Right ventricle myocardium inferior (tissue), 1 donor: ENCODE data around the gene ADORA2B. TPM values are rescaled to one million over a fixed set of nuclear protein-coding genes. Genes with fewer than 3 reads are reported as not detected.

Source experiments
- ATAC-seq: fragments of 200-7000 bp; cut with Tn5 transposase; one replicate; pipeline ENCODE4 v1.9.1; 2020; ENCODE audit warnings: mild to moderate bottlenecking, moderate library complexity
- DNase-seq: peaks from one replicate; pipeline ENCODE4 v3.0.0; 2021; ENCODE audit errors: missing footprints
- intact Hi-C: fragments of 100-400 bp; cut with DNase I; formaldehyde crosslinking; loops from one replicate; pipeline ENCODE4 v1.11.0; 2022
- total RNA-seq: library from RNA; stranded (reverse); fragmentation: NEBNext Ultra II Directional; extraction: Animal tissue kit (Norgen Biotek cat#: 25700); gene quantifications from one replicate; pipeline ENCODE4 v1.2.1, GENCODE V29; 2021
- donor health status: DM: no; HTN: yes; CAD: no; lungs with severe emphysema.

ADORA2B gene
- total RNA-seq, 1 donor from 2014 or later = 0.43 TPM

- DNase-seq (no peak), ATAC-seq (no peak)
- intact Hi-C loops = no loop called here
These were observed 62.5 kb downstream of the ADORA2B start for GRCh38 chr17:16007439-16007838.

DNA sequence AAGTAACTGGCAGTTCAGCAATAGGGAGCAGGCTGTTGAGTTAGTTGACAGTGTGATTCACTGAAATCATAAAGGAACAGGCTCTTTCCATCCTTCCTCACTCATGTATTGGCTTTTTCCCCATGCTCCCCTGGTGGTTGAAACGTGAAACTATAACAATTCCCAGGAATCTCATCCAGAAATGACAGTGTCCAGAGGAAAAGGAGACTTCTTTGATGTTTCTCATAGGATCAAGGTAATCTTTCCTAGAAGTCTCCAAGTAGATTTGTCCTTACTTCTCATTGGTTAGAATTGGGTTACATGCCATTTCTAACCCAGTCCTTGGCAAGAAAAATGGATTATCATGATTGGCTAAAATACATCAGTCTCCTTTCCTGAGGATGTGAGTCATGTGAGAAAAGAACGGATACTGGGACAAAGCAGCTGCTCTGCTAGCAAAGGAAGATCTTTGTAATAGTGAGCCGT is 69.0 kb downstream of the ADORA2B start:
- intact Hi-C loops = no loop called here
- DNase-seq (no peak), ATAC-seq (no peak)

DNA sequence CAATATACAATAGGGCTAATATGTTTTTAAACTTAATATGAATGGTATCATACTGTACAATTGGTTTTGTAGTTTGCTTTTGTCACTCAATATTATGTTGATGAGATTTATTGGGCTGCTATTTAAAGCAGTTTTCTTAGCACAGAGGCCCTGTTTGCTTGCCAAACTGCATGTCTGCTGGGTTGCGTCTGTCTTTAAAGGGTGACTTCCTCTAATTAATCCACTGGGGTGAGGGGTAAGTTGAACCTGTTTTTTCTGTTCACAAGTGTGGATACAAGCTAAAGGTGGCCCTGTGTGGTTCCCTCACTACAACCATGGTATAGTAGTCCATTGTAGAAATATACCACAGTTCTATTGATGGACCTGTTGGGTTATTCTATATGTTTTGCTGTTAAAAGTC is 74.4 kb downstream of the ADORA2B start:
- ATAC-seq (no peak), DNase-seq (no peak)
- intact Hi-C loops = no loop called here

GRCh38 chr17:16023881-16024280 is 79.0 kb downstream of the ADORA2B start:
- no peak for DNase-seq
- ATAC-seq = no peak
- intact Hi-C loops = no loop called here

- intact Hi-C loops = no loop called here
- ATAC-seq = no peak
- DNase-seq = no peak
These were observed 80.3 kb downstream of the ADORA2B start for GRCh38 chr17:16025202-16025601.

Other genes starting within 250 kb of the ADORA2B start
- gene ZNF286A, start 245.4 kb upstream of the ADORA2B start, total RNA-seq = 8.7 TPM
- gene TBC1D26, start 212.8 kb upstream of the ADORA2B start, total RNA-seq = not detected
- gene ZSWIM7, start 54.6 kb downstream of the ADORA2B start, total RNA-seq = 24.8 TPM
- 18.9 TPM for gene TTC19, start 54.7 kb downstream of the ADORA2B start, total RNA-seq